ENCODE results near the gene FAM72C. TPM values are rescaled to one million over a fixed set of nuclear protein-coding genes. Genes with fewer than 3 reads are reported as not detected.
A peak's percentile ranks its signal among the peaks of the same experiment; 100 is the strongest.
"Not testable (repeated sequence)": the region's sequence is repeated elsewhere in the genome, so short reads cannot be mapped to it uniquely, and the experiment has no call there.

Gene FAM72C
- total RNA-seq, 1 donor from 2014 or later: 2.7 TPM

DNA sequence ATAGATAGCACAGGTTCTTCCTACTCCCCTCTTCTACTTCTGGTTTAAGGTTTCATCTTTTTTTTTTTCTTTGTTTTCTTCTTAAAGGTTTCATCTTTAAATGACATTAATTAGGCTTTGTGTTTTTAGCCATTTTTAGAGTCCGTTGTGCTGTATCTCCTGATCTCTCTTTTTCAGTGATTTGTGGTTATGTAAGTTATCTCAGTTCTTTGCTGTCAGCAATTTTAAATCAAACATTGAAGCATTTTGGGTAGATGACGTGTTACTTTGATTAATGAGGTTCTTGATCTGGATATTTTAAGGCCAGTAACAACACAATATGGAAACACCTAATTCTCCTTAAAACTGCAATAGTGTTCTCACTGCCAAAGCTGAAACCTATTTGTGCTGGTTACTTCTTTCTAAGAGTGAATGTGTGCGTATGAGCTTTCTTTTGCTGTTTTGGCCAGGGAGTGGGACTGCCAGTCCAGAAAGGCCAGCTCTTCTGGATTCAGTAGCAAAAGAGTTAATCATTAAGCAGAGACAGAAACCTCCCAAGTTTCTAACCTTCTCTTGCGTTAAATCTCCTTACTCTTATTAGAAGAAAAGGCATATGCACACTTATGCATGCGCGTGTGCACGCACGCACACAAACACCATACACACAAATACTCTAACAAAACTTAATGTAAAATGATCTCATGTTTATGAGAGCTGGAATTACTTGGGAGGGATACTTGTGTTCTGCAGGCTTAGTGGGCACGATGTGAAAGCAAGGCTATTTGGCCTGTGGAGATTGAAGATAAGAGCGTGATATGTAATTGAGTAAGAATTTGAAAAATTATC lies 17.0 kb upstream of the FAM72C start:
- DNase-seq (ENCODE audit: low read depth); H3K4me3 ChIP-seq (ENCODE audit: low read depth, low read length): not testable (repeated sequence)

DNA sequence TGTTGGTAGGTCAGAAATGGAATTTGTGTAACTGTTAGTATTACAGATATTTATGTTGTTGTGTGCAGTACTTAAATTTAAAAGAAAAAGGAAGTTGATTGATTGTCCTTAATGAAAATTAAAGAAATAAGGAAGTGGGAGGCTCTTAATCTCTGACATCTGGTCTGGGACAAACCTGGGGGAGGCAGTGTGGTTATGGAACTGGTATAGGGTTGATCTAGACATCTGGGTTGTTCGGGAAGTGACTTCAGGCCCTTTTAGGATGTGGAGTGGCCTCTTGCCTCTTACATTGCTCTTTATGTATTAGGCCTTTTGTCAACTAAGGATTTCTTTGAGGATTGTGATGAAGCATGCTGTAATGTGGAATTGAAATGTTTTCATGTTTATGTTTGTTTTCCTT lies 16.1 kb upstream of the FAM72C start:
- not testable (repeated sequence) for H3K4me3 ChIP-seq (ENCODE audit: low read depth, low read length); DNase-seq (ENCODE audit: low read depth)

DNA sequence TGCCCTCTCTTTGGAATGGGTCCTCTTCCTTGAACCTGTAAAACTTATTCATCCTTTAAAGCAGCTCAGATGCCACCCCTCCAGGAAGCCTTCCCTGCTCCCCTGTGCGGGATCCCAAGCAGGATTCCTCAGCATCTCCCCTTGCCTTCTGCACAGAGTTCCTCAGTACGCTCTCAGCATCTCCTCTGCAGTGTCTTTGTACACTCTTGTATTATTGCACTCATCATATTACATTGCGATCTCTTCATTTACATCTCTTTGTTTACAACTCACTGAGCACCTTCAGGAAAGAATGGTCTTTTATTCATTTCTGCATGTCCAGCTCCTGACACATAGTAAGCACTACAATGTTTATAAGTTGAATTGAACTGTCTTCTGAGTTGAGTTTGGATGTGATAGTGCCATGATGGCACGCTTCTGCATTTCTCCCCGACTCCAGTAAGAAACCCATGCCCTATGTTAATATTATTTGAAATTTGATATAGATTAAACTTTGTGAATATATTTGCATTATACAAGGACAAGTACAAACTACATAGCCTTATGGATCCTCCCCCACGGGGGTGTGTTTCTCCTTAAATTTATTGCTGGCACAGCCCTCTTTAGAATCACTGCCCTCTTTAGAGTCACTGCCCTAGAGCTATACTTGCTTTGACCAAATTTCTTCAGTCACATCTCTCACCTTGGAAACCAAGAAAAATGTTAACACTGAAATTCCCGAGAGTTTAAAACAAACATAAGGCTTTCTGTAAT lies 13.1 kb upstream of the FAM72C start:
- DNase-seq (ENCODE audit: low read depth); H3K4me3 ChIP-seq (ENCODE audit: low read depth, low read length): not testable (repeated sequence)

DNA sequence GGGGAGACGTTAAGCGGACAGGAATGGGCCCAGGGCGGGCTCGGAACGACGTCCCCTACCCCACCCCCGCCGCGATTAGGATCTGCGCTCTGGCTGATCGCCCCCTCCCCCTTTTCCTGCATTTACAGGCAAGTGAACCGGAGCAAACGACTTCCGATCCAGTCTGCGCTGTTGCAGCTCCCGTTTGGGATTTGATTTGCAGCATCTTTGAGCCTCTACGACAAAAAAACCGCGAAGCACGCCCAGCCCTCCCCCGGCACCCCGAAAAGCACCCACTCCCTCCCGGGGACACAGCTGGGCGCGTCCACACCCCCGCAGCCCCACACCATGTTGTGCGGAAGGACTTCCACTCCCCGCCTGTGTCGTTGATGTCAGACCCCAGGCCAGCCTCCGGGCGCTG lies 2.6 kb upstream of the FAM72C start:
- DNase-seq (ENCODE audit: low read depth); H3K4me3 ChIP-seq (ENCODE audit: low read depth, low read length): not testable (repeated sequence)

DNA sequence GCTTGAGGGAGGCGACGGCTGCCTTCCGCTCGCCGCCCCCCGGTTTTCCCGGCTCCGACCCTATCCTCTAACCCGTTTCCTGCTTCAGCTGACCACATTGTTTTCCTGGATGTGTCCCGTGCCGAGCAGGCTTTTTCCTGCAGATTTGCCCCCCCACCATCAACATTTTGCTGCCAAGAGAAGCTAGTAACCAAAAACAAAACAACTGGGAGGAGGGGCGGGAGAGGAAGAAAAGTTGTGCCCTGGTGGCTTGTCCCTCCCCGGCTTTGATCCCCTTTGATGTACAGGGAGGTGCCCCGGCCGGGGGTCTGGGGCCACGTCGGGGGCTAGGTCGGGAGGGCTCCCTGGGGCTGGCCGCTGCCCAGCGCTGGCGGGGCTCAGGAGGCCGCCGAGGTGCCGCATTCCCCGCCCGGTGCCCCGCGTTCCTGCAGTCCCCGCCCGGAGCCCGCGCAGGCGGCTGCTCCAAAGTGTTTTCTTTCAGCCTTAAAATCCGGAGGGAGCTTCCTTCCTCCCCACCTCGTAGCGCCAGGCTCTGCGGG lies 2.2 kb upstream of the FAM72C start:
- H3K4me3 ChIP-seq (ENCODE audit: low read depth, low read length): peak overlapping the region; percentile 44
- not testable (repeated sequence) for DNase-seq (ENCODE audit: low read depth)

DNA sequence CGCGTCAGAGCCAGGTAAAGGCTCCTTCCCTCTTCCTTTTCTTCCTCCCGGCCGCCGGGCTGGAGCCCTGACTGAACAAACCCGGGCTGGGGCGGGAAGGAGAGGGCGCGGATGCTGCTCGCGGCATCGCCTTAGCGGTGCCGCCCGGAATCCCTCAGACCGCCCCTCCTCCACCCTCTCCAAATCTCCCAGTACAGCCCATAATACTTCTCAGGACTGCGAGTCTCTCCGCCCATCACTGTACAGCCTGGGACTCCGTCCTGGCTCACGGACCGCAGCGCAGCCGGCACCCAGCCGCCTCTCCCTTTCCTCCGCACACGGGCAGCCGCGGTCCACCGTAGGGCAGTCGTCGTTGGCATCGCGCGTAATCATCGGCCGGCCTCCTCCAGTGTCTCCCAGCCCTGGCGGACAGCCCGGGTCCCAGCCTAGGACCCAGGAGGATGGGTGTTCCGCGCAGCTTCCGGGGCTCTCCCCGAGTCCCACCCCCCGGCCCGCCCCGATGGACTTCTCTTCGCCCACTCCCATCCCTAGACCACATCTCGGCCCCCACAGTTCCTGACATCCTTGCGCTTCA lies 1.1 kb upstream of the FAM72C start:
- DNase-seq (ENCODE audit: low read depth); H3K4me3 ChIP-seq (ENCODE audit: low read depth, low read length): not testable (repeated sequence)

DNA sequence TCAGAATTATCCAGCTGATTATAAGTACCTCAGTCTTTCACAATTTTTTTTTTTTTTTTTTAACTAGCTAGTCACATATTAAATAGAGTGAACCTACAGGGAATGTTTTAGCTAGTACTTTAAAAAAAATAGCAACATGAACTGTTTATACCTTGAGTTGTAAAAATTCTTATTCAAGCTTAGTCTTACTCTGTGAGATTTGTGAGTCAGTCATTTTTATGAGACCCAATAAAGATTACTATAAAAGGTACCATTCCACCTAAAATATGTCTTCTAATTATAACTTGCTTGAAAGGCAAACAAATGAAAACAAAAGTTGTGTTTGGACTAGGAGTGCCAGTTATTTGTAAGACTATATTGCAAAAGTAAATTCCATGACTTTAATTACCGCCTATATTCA lies 5.9 kb downstream of the FAM72C start:
- H3K4me3 ChIP-seq (ENCODE audit: low read depth, low read length); DNase-seq (ENCODE audit: low read depth): not testable (repeated sequence)

DNA sequence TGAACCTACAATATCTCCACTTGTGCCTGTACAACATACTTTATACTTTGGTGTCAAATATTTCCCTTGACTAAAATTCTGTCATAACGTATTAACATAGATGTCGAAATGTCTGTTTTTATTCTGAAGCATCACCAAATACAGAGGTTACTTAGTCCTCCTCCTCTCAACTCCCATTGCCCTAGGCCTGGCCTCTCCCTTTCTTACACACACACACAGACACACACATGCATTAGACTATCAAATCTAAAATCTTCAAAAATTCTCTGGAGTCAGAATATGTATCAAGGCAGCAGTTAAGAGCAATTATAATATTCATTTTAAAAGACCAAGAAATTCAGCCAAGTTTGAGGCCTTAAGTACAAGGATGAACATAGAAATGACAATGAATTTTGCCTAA lies 7.5 kb downstream of the FAM72C start:
- DNase-seq (ENCODE audit: low read depth); H3K4me3 ChIP-seq (ENCODE audit: low read depth, low read length): not testable (repeated sequence)

DNA sequence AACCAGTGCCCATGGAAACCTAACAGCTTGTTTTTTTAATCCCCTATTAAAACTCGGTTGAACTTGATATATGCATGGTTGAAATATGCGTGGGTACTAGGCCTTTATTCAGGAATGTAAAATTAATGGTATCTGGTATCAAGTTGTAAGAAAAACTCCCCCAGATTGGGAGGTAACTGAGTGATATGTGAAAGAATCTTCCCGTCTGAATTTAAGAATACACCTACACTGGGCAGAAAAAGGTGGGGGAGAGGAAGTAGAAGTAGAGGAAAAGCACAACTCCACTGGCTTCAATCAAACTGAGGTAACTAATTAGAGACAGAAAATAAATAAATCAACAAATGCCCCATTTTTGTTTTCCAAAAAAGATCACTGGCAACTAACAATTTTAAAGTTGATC lies 15.9 kb downstream of the FAM72C start:
- DNase-seq (ENCODE audit: low read depth); H3K4me3 ChIP-seq (ENCODE audit: low read depth, low read length): not testable (repeated sequence)

DNA sequence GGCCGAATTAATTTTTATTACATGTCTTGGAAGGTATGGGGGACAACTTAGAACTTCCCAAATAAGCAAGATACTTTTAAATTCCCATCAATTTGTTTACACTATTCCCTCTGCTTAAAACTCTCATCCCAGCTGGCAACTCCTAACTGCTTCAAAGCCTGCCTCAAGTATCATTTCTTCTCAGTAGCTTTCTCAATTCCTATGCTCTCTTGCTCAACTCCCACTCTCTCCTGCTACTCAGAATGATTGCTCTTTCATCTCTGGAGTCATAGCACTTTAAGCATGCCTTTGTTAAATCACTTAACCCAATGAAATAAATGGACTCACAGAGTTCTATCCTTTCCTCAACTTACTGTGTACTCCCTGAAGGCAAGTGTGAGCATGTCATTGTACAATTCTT lies 18.9 kb downstream of the FAM72C start:
- H3K4me3 ChIP-seq (ENCODE audit: low read depth, low read length); DNase-seq (ENCODE audit: low read depth): not testable (repeated sequence)

DNA sequence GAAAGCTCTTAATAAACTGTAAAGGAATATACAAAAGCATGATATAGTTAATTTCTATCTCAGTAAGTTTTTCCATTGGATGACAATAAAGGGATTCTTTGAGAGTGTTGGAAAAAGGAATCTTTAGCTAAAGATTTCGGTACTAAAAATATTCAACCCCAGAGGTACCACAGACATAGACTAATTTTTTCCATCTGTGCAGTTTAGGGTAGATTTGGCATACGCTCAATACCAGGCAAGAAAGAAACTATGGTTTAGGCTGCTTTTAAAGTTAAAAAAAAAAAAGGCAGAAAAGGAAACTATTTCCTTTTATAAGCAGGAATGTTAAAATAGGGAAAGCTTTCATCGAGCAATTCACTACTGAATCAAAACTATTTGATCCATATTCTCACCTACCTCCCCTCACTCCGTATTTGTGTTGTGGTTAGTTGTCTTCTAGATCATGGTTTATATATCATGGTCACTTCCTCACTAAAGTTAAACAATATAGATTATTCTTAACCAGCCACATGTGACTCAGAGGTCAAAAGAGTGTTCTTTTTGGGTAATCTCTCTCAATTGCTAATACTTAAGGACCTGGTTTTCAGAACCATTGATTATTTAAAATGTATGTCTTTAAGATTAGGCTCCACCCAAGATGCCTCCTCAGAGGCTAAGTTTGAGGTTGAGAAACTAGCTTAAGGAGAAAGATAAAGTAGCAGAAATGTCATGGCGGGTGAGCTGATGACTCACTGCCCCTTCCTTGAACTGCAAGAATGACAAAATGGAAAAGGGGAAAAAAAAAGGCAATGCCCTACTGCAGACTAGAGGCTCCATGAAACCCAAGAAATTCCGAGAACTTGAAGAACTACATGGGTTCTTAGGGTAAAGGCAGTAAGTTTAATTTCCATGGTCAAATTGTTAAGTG lies 20.0 kb downstream of the FAM72C start:
- H3K4me3 ChIP-seq (ENCODE audit: low read depth, low read length); DNase-seq (ENCODE audit: low read depth): not testable (repeated sequence)

DNA sequence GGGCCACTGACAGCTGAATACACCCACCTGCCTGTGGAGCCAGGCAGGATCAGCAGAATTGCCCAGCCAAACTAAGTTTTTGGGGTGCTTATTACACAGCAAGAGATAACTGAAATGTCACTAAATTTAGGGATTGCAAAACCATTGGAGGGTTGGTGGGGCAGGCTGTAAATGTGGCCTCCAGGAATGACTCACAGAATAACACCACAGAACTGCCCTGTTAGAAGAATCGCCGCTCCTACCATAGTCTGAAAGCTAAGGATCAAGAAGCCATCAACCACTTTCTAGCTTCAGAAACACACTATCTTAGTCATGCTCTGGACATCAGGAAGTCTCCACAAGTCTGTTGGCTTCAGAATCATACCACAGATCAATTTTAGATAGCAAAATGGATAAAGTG lies 24.0 kb downstream of the FAM72C start:
- H3K4me3 ChIP-seq (ENCODE audit: low read depth, low read length); DNase-seq (ENCODE audit: low read depth): not testable (repeated sequence)

DNA sequence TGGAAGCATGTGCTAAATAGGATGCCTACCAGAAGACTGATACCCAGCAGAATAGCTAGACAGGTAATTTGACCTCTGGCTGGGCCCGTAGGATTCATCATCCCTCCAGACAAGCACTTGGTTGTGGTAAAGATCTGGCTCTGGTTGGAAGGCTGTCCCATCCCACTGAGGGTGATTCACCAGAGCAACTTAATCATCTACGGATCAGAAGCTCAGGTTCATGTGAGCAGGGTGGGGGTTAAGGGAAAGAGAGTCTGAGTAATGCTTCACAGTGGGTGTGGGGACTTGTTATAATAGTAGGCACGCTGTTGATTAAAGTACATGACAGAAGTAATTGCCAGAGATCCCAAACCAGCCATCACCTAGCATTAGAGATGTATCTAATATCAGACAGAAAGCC lies 26.5 kb downstream of the FAM72C start:
- not testable (repeated sequence) for DNase-seq (ENCODE audit: low read depth); H3K4me3 ChIP-seq (ENCODE audit: low read depth, low read length)

DNA sequence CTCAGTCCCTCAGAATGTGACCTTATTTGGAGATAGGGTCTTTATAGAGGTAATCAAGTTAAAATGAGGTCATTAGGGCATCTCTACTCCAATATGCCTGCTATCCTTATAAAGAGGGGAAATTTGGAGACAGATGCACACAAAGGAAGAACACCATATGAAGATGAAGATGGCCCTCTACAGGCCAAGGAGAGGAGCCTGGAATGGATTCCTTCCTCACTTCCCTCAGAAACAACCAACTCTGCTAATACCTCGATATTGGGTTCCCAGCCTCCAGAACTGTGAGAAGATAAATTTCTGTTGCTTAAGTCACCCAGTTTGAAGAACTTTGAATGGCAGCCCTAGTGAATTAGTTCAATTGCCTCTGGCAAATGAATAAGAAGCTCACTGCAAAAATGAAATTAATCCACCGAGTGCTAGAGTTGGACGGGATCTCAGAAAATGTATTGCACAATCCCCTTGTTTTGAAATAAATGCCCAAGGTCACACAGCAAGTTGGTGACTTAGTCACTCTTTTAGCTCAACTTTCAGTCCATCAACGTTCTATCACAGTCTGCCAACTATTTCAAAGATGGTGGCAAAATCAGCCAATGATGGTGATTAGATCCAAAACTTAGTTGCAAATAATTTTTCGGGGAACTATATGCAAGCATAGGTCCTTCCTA lies 27.1 kb downstream of the FAM72C start:
- not testable (repeated sequence) for DNase-seq (ENCODE audit: low read depth); H3K4me3 ChIP-seq (ENCODE audit: low read depth, low read length)

DNA sequence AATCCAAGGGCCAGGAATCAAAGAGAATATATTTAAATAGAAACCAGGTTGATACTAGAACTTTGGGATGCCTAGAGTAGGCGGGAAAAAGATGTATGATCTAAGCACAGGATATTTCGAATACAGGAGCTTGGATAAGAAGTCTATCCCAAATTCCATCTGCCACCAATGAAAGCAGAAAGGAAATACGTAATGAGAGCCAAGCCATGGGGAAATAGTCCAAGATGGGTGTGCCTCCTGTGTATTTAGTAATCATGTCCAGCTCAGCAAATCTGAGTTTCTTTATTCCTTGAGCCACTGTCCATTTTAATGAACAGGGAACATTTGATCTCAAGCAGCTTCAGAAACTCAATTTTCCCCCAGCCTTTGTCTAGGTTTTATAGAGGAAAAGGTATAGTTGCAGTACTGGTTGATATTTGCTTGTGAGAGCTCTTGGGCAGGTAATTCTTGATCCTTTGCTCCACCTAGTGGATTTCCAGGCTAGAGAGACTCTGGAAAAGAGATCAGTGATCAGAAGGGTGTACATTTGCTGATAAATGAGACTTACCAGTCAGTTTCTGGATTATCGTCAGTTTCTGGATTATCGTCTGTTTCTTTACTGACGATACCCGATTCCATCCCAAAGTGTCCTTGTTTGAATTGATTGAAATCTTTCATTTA lies 28.3 kb downstream of the FAM72C start:
- DNase-seq (ENCODE audit: low read depth); H3K4me3 ChIP-seq (ENCODE audit: low read depth, low read length): not testable (repeated sequence)

DNA sequence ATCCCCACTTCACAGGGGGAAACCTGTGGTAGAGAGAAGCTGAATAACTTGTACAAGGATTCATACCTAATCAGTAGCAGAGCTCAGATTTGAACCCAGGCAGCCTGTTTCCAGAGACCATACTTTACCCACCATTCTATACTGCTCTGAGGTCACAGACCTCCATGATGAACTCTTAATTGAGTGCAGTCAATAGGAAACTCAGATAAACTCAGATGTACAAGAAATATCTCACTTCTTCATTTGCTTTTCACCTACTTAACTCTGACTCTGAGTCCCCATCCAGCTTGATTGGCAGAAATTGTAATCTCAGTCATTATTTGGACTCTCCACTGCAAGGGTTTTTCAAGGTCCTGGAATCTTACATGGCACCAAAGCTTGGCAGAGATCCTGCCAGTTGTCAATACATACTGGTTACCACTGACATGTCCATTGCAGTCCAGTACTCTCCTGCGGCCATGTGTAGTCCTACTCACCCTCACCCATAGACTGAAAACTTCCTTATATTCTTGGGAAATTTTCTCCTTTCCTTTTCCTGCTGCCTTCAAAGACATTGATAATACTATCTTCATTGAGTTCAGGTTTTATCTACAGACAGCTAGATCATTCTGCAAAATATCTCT lies 29.4 kb downstream of the FAM72C start:
- not testable (repeated sequence) for DNase-seq (ENCODE audit: low read depth); H3K4me3 ChIP-seq (ENCODE audit: low read depth, low read length)

DNA sequence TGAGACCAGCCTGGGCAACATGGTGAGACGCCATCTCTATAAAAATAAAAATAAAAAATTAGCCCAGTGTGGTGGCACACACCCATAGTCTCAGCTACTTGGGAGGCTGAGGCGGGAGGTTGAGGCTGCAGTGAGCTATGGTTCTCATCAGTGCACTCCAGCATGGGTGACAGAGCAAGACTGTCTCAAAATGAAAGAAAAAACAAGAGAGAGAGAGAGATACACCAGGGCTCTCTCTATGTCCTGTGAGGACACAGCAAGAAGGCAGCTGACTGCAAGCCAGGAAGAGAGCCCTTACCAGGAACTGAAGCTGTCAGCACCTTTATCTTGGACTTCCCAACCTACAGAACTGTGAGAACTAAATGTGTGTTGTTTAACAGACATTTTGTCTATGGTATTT lies 32.1 kb downstream of the FAM72C start:
- DNase-seq (ENCODE audit: low read depth); H3K4me3 ChIP-seq (ENCODE audit: low read depth, low read length): not testable (repeated sequence)
